ENCODE results near the gene AP3S1. TPM values are rescaled to one million over a fixed set of nuclear protein-coding genes. Genes with fewer than 3 reads are reported as not detected.

AP3S1 gene
- total and polyA plus RNA-seq, 4 experiments from 2014 or later = 44.5 to 97.3 (median 57.9) TPM

DNA sequence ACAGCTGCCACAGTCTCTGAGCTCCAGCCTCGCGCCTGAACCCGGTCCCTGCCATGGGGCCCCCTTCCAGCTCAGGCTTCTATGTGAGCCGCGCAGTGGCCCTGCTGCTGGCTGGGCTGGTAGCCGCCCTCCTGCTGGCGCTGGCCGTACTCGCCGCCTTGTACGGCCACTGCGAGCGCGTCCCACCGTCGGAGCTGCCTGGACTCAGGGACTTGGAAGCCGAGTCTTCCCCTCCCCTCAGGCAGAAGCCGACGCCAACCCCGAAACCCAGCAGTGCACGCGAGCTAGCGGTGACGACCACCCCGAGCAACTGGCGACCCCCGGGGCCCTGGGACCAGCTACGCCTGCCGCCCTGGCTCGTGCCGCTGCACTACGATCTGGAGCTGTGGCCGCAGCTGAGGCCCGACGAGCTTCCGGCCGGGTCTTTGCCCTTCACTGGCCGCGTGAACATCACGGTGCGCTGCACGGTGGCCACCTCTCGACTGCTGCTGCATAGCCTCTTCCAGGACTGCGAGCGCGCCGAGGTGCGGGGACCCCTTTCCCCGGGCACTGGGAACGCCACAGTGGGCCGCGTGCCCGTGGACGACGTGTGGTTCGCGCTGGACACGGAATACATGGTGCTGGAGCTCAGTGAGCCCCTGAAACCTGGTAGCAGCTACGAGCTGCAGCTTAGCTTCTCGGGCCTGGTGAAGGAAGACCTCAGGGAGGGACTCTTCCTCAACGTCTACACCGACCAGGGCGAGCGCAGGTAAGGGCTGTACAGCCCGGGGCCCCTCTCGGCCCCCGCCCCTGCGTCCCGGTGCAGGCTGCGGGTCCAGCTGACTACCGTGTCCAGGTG, 121.0 kb downstream of the AP3S1 start:
- no peaks in the 10 kb centered on the region for H3K36me3 Mint-ChIP-seq
- intact Hi-C loops (cut with micrococcal nuclease) = no loop called here
- no peak for DNase-seq
- Histone ChIP-seq H3K27ac (ENCODE audit: low read depth, low read length) (no peak overlapping the region), H3K9me3 (ENCODE audit: control insufficient read depth in 1 of 2, low read length in 2 of 2) (no peaks in the 10 kb centered on the region), H3K4me1 (ENCODE audit: insufficient read depth, low read length) (no peaks in the 10 kb centered on the region), H3K27me3 (ENCODE audit: insufficient read depth, low read length) (peaks cover 19% of the 10 kb centered on the region), H3K4me3 (ENCODE audit: low read length in 2 of 2) (no peak overlapping the region), H3K36me3 (ENCODE audit: insufficient read depth, low read length) (no peaks in the 10 kb centered on the region)
- H3K4me3 Mint-ChIP-seq = peak overlapping the region in 1 of 8 donors; percentile 23
- CTCF ChIA-PET (ENCODE audit: partially characterized antibody) = no interaction called here
- H3K27ac Mint-ChIP-seq = no peak overlapping the region
- POLR2A ChIA-PET (ENCODE audit: partially characterized antibody) = no interaction called here
- peaks cover 40 to 47% of the 10 kb centered on the region in 2 donors for H3K27me3 Mint-ChIP-seq
- H3K4me1 Mint-ChIP-seq = peaks cover 2 to 18% (median 4%) of the 10 kb centered on the region in 4 donors
- peaks cover 0 to 5% (median 1%) of the 10 kb centered on the region in 8 donors for H3K9me3 Mint-ChIP-seq

- DNase-seq = no peak
- Mint-ChIP-seq H3K36me3 (no peaks in the 10 kb centered on the region), H3K4me3 (peak overlapping the region in 4 of 8 donors; percentile 36 to 71 (median 40)), H3K9me3 (peaks cover 0 to 5% (median 1%) of the 10 kb centered on the region in 8 donors), H3K27me3 (peaks cover 35 to 43% of the 10 kb centered on the region in 2 donors), H3K27ac (no peak overlapping the region), H3K4me1 (peaks cover 2 to 18% (median 4%) of the 10 kb centered on the region in 4 donors)
- Histone ChIP-seq H3K4me3 (ENCODE audit: low read length in 2 of 2) (no peak overlapping the region), H3K36me3 (ENCODE audit: insufficient read depth, low read length) (no peaks in the 10 kb centered on the region), H3K4me1 (ENCODE audit: insufficient read depth, low read length) (no peaks in the 10 kb centered on the region), H3K9me3 (ENCODE audit: control insufficient read depth in 1 of 2, low read length in 2 of 2) (no peaks in the 10 kb centered on the region), H3K27me3 (ENCODE audit: insufficient read depth, low read length) (peaks cover 19% of the 10 kb centered on the region), H3K27ac (ENCODE audit: low read depth, low read length) (no peak overlapping the region)
- ChIA-PET CTCF (ENCODE audit: partially characterized antibody) (no interaction called here), POLR2A (ENCODE audit: partially characterized antibody) (no interaction called here)
- intact Hi-C loops (cut with micrococcal nuclease) = no loop called here
These were observed 121.8 kb downstream of the AP3S1 start for GRCh38 chr5:115963566-115963965.

Other genes with a start within 250 kb of the AP3S1 start
- 1 to 10 TPM; 1.3 to 1.6 TPM for gene TICAM2, start 239.5 kb upstream of the AP3S1 start, total RNA-seq
- under 1 TPM in 1 of 2 donors, not detected in 1; 0.52 TPM for gene TICAM2, start 239.5 kb upstream of the AP3S1 start, polyA plus RNA-seq
- 10 to 100 TPM; 47.5 to 49.5 TPM for gene TMED7, start 215.9 kb upstream of the AP3S1 start, total RNA-seq
- 10 to 100 TPM; 32.1 to 36.9 TPM for gene TMED7, start 215.9 kb upstream of the AP3S1 start, polyA plus RNA-seq
- 1 to 10 TPM; 1.1 to 1.4 TPM for gene CDO1, start 25.3 kb upstream of the AP3S1 start, total RNA-seq
- gene CDO1, start 25.3 kb upstream of the AP3S1 start, polyA plus RNA-seq = not detected
- gene ATG12, start 370 bp upstream of the AP3S1 start, total RNA-seq = 10 to 100 TPM; 84.7 to 85.9 TPM
- gene ATG12, start 370 bp upstream of the AP3S1 start, polyA plus RNA-seq = 100 to 1,000 TPM in 1 of 2 donors, 10 to 100 TPM in 1; 98.5 to 133 TPM
- not detected for gene LVRN, start 120.5 kb downstream of the AP3S1 start, total RNA-seq
- not detected for gene LVRN, start 120.5 kb downstream of the AP3S1 start, polyA plus RNA-seq
- gene ARL14EPL, start 190.5 kb downstream of the AP3S1 start, total RNA-seq = not detected
- gene ARL14EPL, start 190.5 kb downstream of the AP3S1 start, polyA plus RNA-seq = not detected
- 10 to 100 TPM; 31.4 to 32.0 TPM for gene COMMD10, start 243.1 kb downstream of the AP3S1 start, total RNA-seq
- gene COMMD10, start 243.1 kb downstream of the AP3S1 start, polyA plus RNA-seq = 10 to 100 TPM; 38.4 to 54.3 TPM